Heart left ventricle (tissue), 13 donors: Measurements from ENCODE around the gene PPP2R5B.

ENCODE experiments used
- POLR2A ChIP-seq, 2 donors: fragments of 450-650 bp; IDR thresholded peaks; one replicate each; pipeline ENCODE4 v1.6.1; 2017; ENCODE audit warnings: antibody characterized with exemption in 2 of 2, mild to moderate bottlenecking in 2 of 2, moderate library complexity in 2 of 2
- TF ChIP-seq, protein P1 (sequence below), 12 donors: fragments of 200-600 bp; sonication (generic) in 4 of 12; IDR thresholded peaks; one replicate each; pipeline versions ENCODE4 v1.5.0 to v1.8.0; 2018 to 2022; ENCODE audit warnings: antibody characterized with exemption in 12 of 12, mild to moderate bottlenecking in 5 of 12
- donor health status: ischemic (EF 13 %, LVEDD 7.1; RV severe dilation, severe dysfunction).
- donor health status: DM: no; HTN: yes; CAD: no.
- donor health status: DM: no; HTN: no; CAD: no.
- donor health status: ischemic (EF 25% LVEDD 6.9; RV normal size, moderate dysfunction).
- donor health status: ischemic (EF 25% LVEDD 5.7; RV mildly dilated, moderate dysfunction).
- donor health status: ischemic (EF 35%, LVEDD 5.7; RV mildly dilated, moderate dysfunction).
- donor health status: nonischemic (EF 11% LVEDD 7.7; RV severe dilation, severe dysfunction).
- donor health status: DM: yes; HTN: yes; CAD: no.
- donor health status: PGD.
- donor health status: ischemic (EF 29% LVEDD 5.4; RV normal size, mild dysfunction).
- donor health status: nonischemic (EF 23%, LVEDD 6.1; RV moderate dilation, normal function).

DNA sequence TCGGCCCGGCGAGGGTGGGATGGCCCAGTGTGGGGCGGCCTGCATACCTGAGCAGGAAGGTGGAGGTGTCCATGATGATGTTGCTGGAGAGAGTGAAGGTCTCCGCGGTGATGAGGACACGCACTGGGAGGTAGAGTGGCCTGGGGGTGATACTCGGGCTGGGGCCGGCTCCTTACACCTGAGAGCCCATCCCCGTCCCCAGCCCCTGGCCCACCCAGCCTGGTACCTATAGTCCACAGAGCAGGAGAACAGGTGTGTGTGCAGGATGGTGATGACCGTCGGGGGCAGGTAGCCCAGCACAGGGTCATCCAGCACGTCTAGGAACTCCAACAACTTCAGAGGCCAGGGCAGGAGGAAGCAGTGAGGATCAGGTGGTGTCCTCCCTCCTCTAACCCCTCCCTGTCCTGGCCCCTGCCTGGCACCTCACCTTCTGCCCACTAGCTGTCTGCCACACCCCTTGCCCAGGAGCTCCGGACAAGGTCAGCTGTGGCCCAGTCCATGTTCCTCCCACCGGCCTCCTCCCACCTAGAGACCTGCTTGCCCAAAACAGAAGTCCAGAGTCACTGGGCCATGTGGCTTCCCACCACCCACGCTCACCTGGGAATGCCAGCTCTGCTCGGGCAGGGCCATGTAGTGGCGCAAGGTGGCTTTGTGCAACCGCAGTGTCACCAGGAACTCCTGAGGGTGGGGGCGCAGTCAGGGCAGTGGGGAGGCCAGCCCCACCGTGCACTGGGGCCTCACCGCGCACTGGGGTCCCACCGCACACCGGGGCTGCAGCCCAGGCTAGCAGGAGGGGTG, 18.8 kb upstream of the PPP2R5B start:
- TF ChIP-seq, protein P1, sequence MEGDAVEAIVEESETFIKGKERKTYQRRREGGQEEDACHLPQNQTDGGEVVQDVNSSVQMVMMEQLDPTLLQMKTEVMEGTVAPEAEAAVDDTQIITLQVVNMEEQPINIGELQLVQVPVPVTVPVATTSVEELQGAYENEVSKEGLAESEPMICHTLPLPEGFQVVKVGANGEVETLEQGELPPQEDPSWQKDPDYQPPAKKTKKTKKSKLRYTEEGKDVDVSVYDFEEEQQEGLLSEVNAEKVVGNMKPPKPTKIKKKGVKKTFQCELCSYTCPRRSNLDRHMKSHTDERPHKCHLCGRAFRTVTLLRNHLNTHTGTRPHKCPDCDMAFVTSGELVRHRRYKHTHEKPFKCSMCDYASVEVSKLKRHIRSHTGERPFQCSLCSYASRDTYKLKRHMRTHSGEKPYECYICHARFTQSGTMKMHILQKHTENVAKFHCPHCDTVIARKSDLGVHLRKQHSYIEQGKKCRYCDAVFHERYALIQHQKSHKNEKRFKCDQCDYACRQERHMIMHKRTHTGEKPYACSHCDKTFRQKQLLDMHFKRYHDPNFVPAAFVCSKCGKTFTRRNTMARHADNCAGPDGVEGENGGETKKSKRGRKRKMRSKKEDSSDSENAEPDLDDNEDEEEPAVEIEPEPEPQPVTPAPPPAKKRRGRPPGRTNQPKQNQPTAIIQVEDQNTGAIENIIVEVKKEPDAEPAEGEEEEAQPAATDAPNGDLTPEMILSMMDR (IDR thresholded peaks at IDR 0.05): no peak
- no peak for TF ChIP-seq POLR2A (IDR thresholded peaks at IDR 0.05)
